Loucy (cell line): ENCODE data around the gene DOK7.

ENCODE experiments used
- EZH2phosphoT487 ChIP-seq: fragments of 200-600 bp; IDR thresholded peaks from 2 replicates; pipeline ENCODE4 v1.6.1; 2018; ENCODE audit warnings: antibody characterized with exemption, mild to moderate bottlenecking, moderate library complexity, borderline replicate concordance
- TF ChIP-seq, protein P1 (sequence below): fragments of 200-600 bp; sonication (generic); conservative IDR thresholded peaks from 2 replicates; pipeline ENCODE4 v1.5.1; 2014; ENCODE audit warnings: mild to moderate bottlenecking, antibody characterized with exemption, low read length

DNA sequence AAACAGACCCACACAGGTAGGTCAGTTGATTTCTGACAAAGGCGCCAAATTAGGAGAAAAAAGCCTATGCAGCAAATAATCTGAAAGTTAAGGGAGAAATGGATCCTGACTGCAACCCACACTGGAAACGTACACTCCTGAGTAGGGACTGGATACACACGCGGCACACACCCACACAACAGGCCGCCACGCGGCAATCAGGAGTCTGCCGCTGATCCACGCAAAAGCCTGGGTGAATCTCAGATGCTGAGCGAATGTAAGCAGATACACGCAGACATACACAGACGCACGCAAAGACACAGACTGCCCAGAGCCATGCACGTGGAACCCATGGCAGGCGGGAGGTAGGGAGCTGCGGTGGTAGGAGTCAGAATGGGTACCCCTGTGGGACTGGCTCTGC lies 47.4 kb downstream of the DOK7 start:
- TF ChIP-seq, protein P1, sequence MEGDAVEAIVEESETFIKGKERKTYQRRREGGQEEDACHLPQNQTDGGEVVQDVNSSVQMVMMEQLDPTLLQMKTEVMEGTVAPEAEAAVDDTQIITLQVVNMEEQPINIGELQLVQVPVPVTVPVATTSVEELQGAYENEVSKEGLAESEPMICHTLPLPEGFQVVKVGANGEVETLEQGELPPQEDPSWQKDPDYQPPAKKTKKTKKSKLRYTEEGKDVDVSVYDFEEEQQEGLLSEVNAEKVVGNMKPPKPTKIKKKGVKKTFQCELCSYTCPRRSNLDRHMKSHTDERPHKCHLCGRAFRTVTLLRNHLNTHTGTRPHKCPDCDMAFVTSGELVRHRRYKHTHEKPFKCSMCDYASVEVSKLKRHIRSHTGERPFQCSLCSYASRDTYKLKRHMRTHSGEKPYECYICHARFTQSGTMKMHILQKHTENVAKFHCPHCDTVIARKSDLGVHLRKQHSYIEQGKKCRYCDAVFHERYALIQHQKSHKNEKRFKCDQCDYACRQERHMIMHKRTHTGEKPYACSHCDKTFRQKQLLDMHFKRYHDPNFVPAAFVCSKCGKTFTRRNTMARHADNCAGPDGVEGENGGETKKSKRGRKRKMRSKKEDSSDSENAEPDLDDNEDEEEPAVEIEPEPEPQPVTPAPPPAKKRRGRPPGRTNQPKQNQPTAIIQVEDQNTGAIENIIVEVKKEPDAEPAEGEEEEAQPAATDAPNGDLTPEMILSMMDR, result no peak
- no peak for TF ChIP-seq EZH2phosphoT487
